WTC11 (cell line): ENCODE results near the gene IFITM5.

ENCODE experiments used
- CTCF ChIP-seq: fragments of 200-600 bp; IDR thresholded peaks from 2 replicates; pipeline ENCODE4 v1.8.0; 2022; ENCODE audit warnings: antibody characterized with exemption
- JUN ChIP-seq: sonication (generic); formaldehyde crosslinking; IDR thresholded peaks from 2 replicates; pipeline ENCODE4 v1.8.0; 2023; ENCODE audit warnings: mild to moderate bottlenecking, missing genetic modification reagents
- SP1 ChIP-seq: sonication (generic); formaldehyde crosslinking; conservative IDR thresholded peaks from 2 replicates; pipeline ENCODE4 v1.8.1; 2022; ENCODE audit warnings: missing genetic modification reagents
- TF ChIP-seq, protein P1 (sequence below): sonication (generic); formaldehyde crosslinking; conservative IDR thresholded peaks from 2 replicates; pipeline ENCODE4 v1.8.1; 2022; ENCODE audit warnings: mild to moderate bottlenecking, missing genetic modification reagents

- TF ChIP-seq, protein P1, sequence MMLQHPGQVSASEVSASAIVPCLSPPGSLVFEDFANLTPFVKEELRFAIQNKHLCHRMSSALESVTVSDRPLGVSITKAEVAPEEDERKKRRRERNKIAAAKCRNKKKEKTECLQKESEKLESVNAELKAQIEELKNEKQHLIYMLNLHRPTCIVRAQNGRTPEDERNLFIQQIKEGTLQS (CRISPR knock-in tag) = no peak
- TF ChIP-seq CTCF = no peak
- TF ChIP-seq SP1 (CRISPR knock-in tag) = no peak
- no peak for TF ChIP-seq JUN
Observed at GRCh38 chr11:331358-332060, 32.2 kb upstream of the IFITM5 start.
